H9 (cell line): ENCODE data around the gene FXYD4. TPM values are rescaled to one million over a fixed set of nuclear protein-coding genes. Genes with fewer than 3 reads are reported as not detected.

ENCODE experiments used
- DNase-seq: peaks from one replicate; pipeline ENCODE4 v3.0.0-alpha.2; 2017
- H2AFZ ChIP-seq: one replicate; pipeline ENCODE4 v1.6.1; 2013; ENCODE audit warnings: mild to moderate bottlenecking, low read length, control low read depth, moderate library complexity
- H2AK5ac ChIP-seq: 2 replicates; pipeline ENCODE4 v1.6.1; 2013; ENCODE audit warnings: low read length, control low read depth, mixed read lengths; ENCODE audit not compliant: insufficient read length
- H2BK120ac ChIP-seq: one replicate; pipeline ENCODE4 v1.6.1; 2013; ENCODE audit warnings: low read depth, mild to moderate bottlenecking, low read length, control low read depth, inconsistent platforms; ENCODE audit not compliant: poor library complexity, severe bottlenecking
- H2BK12ac ChIP-seq: 2 replicates; pipeline ENCODE4 v1.6.1; 2013; ENCODE audit warnings: low read length, control low read depth, mixed read lengths, low read depth; ENCODE audit not compliant: insufficient read length
- H2BK15ac ChIP-seq: 2 replicates; pipeline ENCODE4 v1.6.1; 2013; ENCODE audit warnings: low read depth, low read length, control low read depth
- H2BK20ac ChIP-seq: one replicate; pipeline ENCODE4 v1.6.1; 2013; ENCODE audit warnings: low read depth, mild to moderate bottlenecking, low read length, control low read depth, inconsistent platforms; ENCODE audit not compliant: poor library complexity, severe bottlenecking
- H2BK5ac ChIP-seq: 2 replicates; pipeline ENCODE4 v1.6.1; 2013; ENCODE audit warnings: low read length, control low read depth, mixed read lengths; ENCODE audit not compliant: insufficient read length
- H3K14ac ChIP-seq: 2 replicates; pipeline ENCODE4 v1.6.1; 2013; ENCODE audit warnings: low read length, control low read depth; ENCODE audit not compliant: insufficient read depth
- H3K18ac ChIP-seq: 2 replicates; pipeline ENCODE4 v1.6.1; 2013; ENCODE audit warnings: low read depth, mild to moderate bottlenecking, mixed read lengths, low read length, control low read depth; ENCODE audit not compliant: insufficient read length
- H3K23ac ChIP-seq: 2 replicates; pipeline ENCODE4 v1.6.1; 2013; ENCODE audit warnings: low read length, control low read depth, mixed read lengths, low read depth; ENCODE audit not compliant: insufficient read length
- H3K23me2 ChIP-seq: 2 replicates; pipeline ENCODE4 v1.6.1; 2013; ENCODE audit warnings: low read depth, mild to moderate bottlenecking, mixed read lengths, low read length, control low read depth; ENCODE audit not compliant: insufficient read length, poor library complexity, severe bottlenecking
- H3K27ac ChIP-seq: 2 replicates; pipeline ENCODE4 v1.5.1; 2013; ENCODE audit warnings: low read length, control low read depth, mixed read lengths, low read depth; ENCODE audit not compliant: insufficient read length
- H3K27me3 ChIP-seq: 2 replicates; pipeline ENCODE4 v1.6.1; 2013; ENCODE audit warnings: low read length, control low read depth, inconsistent platforms; ENCODE audit not compliant: insufficient read depth
- H3K4ac ChIP-seq: 2 replicates; pipeline ENCODE4 v1.6.1; 2013; ENCODE audit warnings: low read depth, mild to moderate bottlenecking, control low read depth, inconsistent platforms, low read length, moderate library complexity
- H3K4me1 ChIP-seq: 2 replicates; pipeline ENCODE4 v1.6.1; 2013; ENCODE audit warnings: low read length, control low read depth, inconsistent platforms; ENCODE audit not compliant: insufficient read depth
- H3K4me2 ChIP-seq: 2 replicates; pipeline ENCODE4 v1.6.1; 2013; ENCODE audit warnings: low read length, control low read depth, mixed read lengths; ENCODE audit not compliant: insufficient read length, insufficient read depth
- H3K56ac ChIP-seq: 2 replicates; pipeline ENCODE4 v1.6.1; 2013; ENCODE audit warnings: low read depth, mild to moderate bottlenecking, mixed read lengths, low read length, control low read depth; ENCODE audit not compliant: insufficient read length
- H3K79me1 ChIP-seq: 2 replicates; pipeline ENCODE4 v1.6.1; 2013; ENCODE audit warnings: low read depth, mild to moderate bottlenecking, moderate library complexity, low read length, control low read depth, inconsistent platforms; ENCODE audit not compliant: insufficient read depth, poor library complexity, severe bottlenecking
- H3K79me2 ChIP-seq: 2 replicates; pipeline ENCODE4 v1.6.1; 2013; ENCODE audit warnings: low read length, control low read depth, inconsistent platforms; ENCODE audit not compliant: insufficient read depth
- H3K9ac ChIP-seq: 2 replicates; pipeline ENCODE4 v1.6.1; 2013; ENCODE audit warnings: low read length, control low read depth, mixed read lengths; ENCODE audit not compliant: insufficient read length; ENCODE audit errors: extremely low read depth
- H3K9me3 ChIP-seq: one replicate; pipeline ENCODE4 v1.6.1; 2013; ENCODE audit warnings: low read depth, low read length, inconsistent platforms; ENCODE audit not compliant: control insufficient read depth
- H3T11ph ChIP-seq: one replicate; pipeline ENCODE4 v1.6.1; 2013; ENCODE audit warnings: mild to moderate bottlenecking, low read length, control low read depth, inconsistent platforms
- H4K20me1 ChIP-seq: one replicate; pipeline ENCODE4 v1.6.1; 2013; ENCODE audit not compliant: control insufficient read depth, insufficient read length, insufficient read depth
- H4K5ac ChIP-seq: 2 replicates; pipeline ENCODE4 v1.6.1; 2013; ENCODE audit warnings: low read depth, mild to moderate bottlenecking, mixed read lengths, low read length, control low read depth; ENCODE audit not compliant: insufficient read length
- H4K8ac ChIP-seq: replicated peaks from 2 replicates; pipeline ENCODE4 v1.6.1; 2013; ENCODE audit warnings: low read length, control low read depth, mixed read lengths, low read depth; ENCODE audit not compliant: insufficient read length
- H4K91ac ChIP-seq: 2 replicates; pipeline ENCODE4 v1.6.1; 2013; ENCODE audit warnings: low read depth, mild to moderate bottlenecking, moderate library complexity, mixed read lengths, low read length, control low read depth; ENCODE audit not compliant: insufficient read length
- H3K27ac Mint-ChIP-seq, 3 experiments: 2 replicates in 2 of 3; 3 replicates in 1 of 3; pipeline ENCODE4 v1.8.0; 2020 to 2021; ENCODE audit warnings: mixed read lengths in 3 of 3, mild to moderate bottlenecking in 1 of 3, moderate library complexity in 1 of 3
- H3K27me3 Mint-ChIP-seq: 2 replicates; pipeline ENCODE4 v1.8.0; 2021; ENCODE audit warnings: low read depth, mild to moderate bottlenecking, moderate library complexity, mixed read lengths
- H3K36me3 Mint-ChIP-seq, 3 experiments: 2 replicates in 2 of 3; 3 replicates in 1 of 3; pipeline ENCODE4 v1.8.0; 2020 to 2021; ENCODE audit warnings: low read depth in 3 of 3, mixed read lengths in 3 of 3; ENCODE audit not compliant: insufficient read depth in 1 of 3
- H3K4me1 Mint-ChIP-seq, 2 experiments: 2 replicates each; pipeline ENCODE4 v1.8.0; 2020; ENCODE audit warnings: mixed read lengths in 2 of 2
- H3K4me3 Mint-ChIP-seq, 2 experiments: 2 replicates in 1 of 2; 3 replicates in 1 of 2; pipeline ENCODE4 v1.8.0; 2020 to 2021; ENCODE audit warnings: mild to moderate bottlenecking in 2 of 2, mixed read lengths in 2 of 2, moderate library complexity in 1 of 2
- H3K9me3 Mint-ChIP-seq, 2 experiments: 2 replicates in 1 of 2; 3 replicates in 1 of 2; pipeline ENCODE4 v1.8.0; 2020; ENCODE audit warnings: mild to moderate bottlenecking in 2 of 2, mixed read lengths in 2 of 2, moderate library complexity in 1 of 2
- WGBS: extraction: QIAGEN DNeasy Blood & Tissue Kit; methylation state at CpG from one replicate; pipeline ENCODE4 v1.1.7; 2013; ENCODE audit warnings: missing lambda C conversion rate, low lambda C conversion rate, mixed read lengths; ENCODE audit not compliant: insufficient read length; ENCODE audit errors: extremely low coverage; 5-methylcytosine and 5-hydroxymethylcytosine counted together
- total RNA-seq: library from RNA; stranded (reverse); gene quantifications from 2 replicates; pipeline ENCODE4 v1.2.1, GENCODE V29; 2021
- TF ChIP-seq, protein P1 (sequence below): fragments of 200-600 bp; sonication (generic); conservative IDR thresholded peaks from 3 replicates; pipeline ENCODE4 v1.8.0; 2021; ENCODE audit warnings: antibody characterized with exemption, mild to moderate bottlenecking

The FXYD4 gene
- total RNA-seq, 1 experiment from 2014 or later = not detected

DNA sequence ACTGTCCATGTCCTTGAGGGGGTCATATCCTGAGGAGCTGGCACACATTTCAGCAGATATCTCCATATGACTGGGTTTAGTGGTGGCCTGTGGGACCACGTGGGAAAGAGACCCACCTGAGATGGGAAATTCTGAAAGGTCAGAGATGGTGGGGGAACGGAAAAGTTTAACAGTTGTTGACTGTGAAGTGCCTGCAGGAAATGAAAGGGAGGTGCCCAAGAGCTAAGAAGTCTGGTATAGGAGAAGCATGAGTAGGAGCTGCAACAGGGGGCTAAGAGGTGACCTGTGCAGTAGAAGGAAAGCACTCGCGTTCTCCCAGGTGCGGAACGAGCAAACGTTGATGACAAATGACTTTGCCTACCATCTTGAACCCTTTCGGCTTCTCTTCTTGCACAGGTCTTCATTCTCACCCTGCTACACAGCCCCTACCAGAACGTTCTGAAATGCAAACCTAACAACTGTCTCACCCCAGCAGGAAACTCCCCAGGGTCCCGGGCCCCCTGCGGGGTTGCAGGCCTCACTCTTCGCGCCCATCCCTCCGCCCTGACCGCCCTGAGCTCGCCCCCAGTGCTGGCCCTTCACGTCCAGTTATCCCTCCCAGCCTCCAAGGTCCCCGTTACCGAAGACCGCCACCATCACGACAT, 9.8 kb upstream of the FXYD4 start:
- H3K14ac ChIP-seq = no peak overlapping the region
- H2AFZ ChIP-seq = no peak overlapping the region
- H3K27me3 Mint-ChIP-seq = peaks cover 7% of the 10 kb centered on the region
- no peak for DNase-seq
- peak overlapping the region; percentile 11 for H3K9ac ChIP-seq
- H3K56ac ChIP-seq = no peak overlapping the region
- no peaks in the 10 kb centered on the region for H3K9me3 Mint-ChIP-seq
- H2BK15ac ChIP-seq = no peak overlapping the region
- peaks cover 8% of the 10 kb centered on the region for H3K23me2 ChIP-seq
- no peak overlapping the region for H3K4ac ChIP-seq
- TF ChIP-seq, protein P1, sequence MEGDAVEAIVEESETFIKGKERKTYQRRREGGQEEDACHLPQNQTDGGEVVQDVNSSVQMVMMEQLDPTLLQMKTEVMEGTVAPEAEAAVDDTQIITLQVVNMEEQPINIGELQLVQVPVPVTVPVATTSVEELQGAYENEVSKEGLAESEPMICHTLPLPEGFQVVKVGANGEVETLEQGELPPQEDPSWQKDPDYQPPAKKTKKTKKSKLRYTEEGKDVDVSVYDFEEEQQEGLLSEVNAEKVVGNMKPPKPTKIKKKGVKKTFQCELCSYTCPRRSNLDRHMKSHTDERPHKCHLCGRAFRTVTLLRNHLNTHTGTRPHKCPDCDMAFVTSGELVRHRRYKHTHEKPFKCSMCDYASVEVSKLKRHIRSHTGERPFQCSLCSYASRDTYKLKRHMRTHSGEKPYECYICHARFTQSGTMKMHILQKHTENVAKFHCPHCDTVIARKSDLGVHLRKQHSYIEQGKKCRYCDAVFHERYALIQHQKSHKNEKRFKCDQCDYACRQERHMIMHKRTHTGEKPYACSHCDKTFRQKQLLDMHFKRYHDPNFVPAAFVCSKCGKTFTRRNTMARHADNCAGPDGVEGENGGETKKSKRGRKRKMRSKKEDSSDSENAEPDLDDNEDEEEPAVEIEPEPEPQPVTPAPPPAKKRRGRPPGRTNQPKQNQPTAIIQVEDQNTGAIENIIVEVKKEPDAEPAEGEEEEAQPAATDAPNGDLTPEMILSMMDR = no peak
- no peak overlapping the region for H4K91ac ChIP-seq
- no peak overlapping the region for H2AK5ac ChIP-seq
- H3K23ac ChIP-seq = no peak overlapping the region
- no peak overlapping the region for H2BK12ac ChIP-seq
- H2BK120ac ChIP-seq = no peak overlapping the region
- H3K36me3 Mint-ChIP-seq = no peaks in the 10 kb centered on the region; a peak in 1 of 7 replicates
- H3K18ac ChIP-seq = no peak overlapping the region
- H3K27ac ChIP-seq = no peak overlapping the region
- no peak overlapping the region for H3T11ph ChIP-seq
- H2BK20ac ChIP-seq = no peak overlapping the region
- H3K4me1 ChIP-seq = 0 out of 2 replicates have a peak, but pooled peaks cover 1% of the 10 kb centered on the region
- H3K4me2 ChIP-seq = peak overlapping the region; percentile 30
- H3K79me2 ChIP-seq = no peaks in the 10 kb centered on the region
- no peaks in the 10 kb centered on the region for H4K20me1 ChIP-seq
- no peak overlapping the region for H4K8ac ChIP-seq
- H2BK5ac ChIP-seq = no peak overlapping the region
- H3K27ac Mint-ChIP-seq = peak overlapping the region in 2 of 3 experiments; percentile 79 to 91; a peak in 3 of 7 replicates
- H3K9me3 ChIP-seq = no peaks in the 10 kb centered on the region
- peak overlapping the region; percentile 85 for H3K4me3 Mint-ChIP-seq
- H3K4me1 Mint-ChIP-seq = peaks cover 10 to 12% of the 10 kb centered on the region in 2 experiments
- no CpG with 5 or more reads among the region's 21 CpGs for WGBS
- H3K27me3 ChIP-seq = no peaks in the 10 kb centered on the region; the same call in 1 of the 2 replicates
- no peaks in the 10 kb centered on the region for H3K79me1 ChIP-seq
- H4K5ac ChIP-seq = no peak overlapping the region
